IMR-90 (cell line): ENCODE measurements around the gene NRXN2. TPM values are rescaled to one million over a fixed set of nuclear protein-coding genes. Genes with fewer than 3 reads are reported as not detected.
A peak's percentile ranks its signal among the peaks of the same experiment; 100 is the strongest.

ENCODE experiments used
- ATAC-seq: fragments of 200-7000 bp; cut with Tn5 transposase; 2 replicates; pipeline ENCODE4 v1.9.1; 2020; ENCODE audit warnings: low read depth, mild to moderate bottlenecking, moderate library complexity
- BruUV-seq: library from RNA; stranded (reverse); fragments of 400-500 nt; replicated peaks from 2 replicates; lab custom pipeline; 2021; lab: Mats Ljungman, UMichigan
- CTCF ChIA-PET: fragments of 300-600 bp; formaldehyde crosslinking; extraction: SDS; loops from one replicate; lab custom pipeline; 2021; ENCODE audit warnings: antibody characterized with exemption; lab: Yijun Ruan, JAX
- POLR2A ChIA-PET: fragments of 300-600 bp; sonication (Branson Sonifier 250); formaldehyde crosslinking; loops from one replicate; lab custom pipeline; 2022; ENCODE audit warnings: antibody characterized with exemption; ENCODE audit not compliant: unreplicated experiment; lab: Charles Lee
- DNase-seq: peaks from one replicate; pipeline ENCODE4 v3.0.0; 2013
- H2AFZ ChIP-seq: replicated peaks from 2 replicates; pipeline ENCODE3; 2013; ENCODE audit warnings: low read length, mild to moderate bottlenecking; ENCODE audit not compliant: poor library complexity
- H2AK5ac ChIP-seq: 2 replicates; pipeline ENCODE4 v1.6.1; 2013; ENCODE audit warnings: low read depth, low read length, inconsistent platforms
- H2AK9ac ChIP-seq: replicated peaks from 2 replicates; pipeline ENCODE3; 2013; ENCODE audit warnings: mild to moderate bottlenecking, low read depth, low read length, moderate library complexity; ENCODE audit not compliant: poor library complexity
- H2BK120ac ChIP-seq: 2 replicates; pipeline ENCODE4 v1.6.1; 2013; ENCODE audit warnings: low read depth, low read length, inconsistent platforms
- H2BK15ac ChIP-seq: 3 replicates; pipeline ENCODE4 v1.6.1; 2013; ENCODE audit warnings: low read depth, low read length, inconsistent platforms
- H2BK20ac ChIP-seq: 2 replicates; pipeline ENCODE4 v1.6.1; 2013; ENCODE audit warnings: low read depth, mild to moderate bottlenecking, inconsistent platforms, low read length, moderate library complexity
- H2BK5ac ChIP-seq: 2 replicates; pipeline ENCODE4 v1.6.1; 2013; ENCODE audit warnings: mild to moderate bottlenecking, low read depth, low read length, inconsistent platforms; ENCODE audit not compliant: poor library complexity, severe bottlenecking
- H3K14ac ChIP-seq: replicated peaks from 2 replicates; pipeline ENCODE4 v1.6.1; 2013; ENCODE audit warnings: low read depth, low read length, inconsistent platforms
- H3K18ac ChIP-seq: 2 replicates; pipeline ENCODE4 v1.6.1; 2013; ENCODE audit warnings: low read depth, low read length, control low read depth
- H3K23ac ChIP-seq: 2 replicates; pipeline ENCODE4 v1.6.1; 2013; ENCODE audit warnings: low read depth, low read length, inconsistent platforms
- H3K27ac ChIP-seq: 2 replicates; pipeline ENCODE4 v1.5.1; 2013; ENCODE audit warnings: mild to moderate bottlenecking, control low read depth, low read length; ENCODE audit not compliant: insufficient read depth
- H3K27me3 ChIP-seq: 2 replicates; pipeline ENCODE4 v1.6.1; 2013; ENCODE audit warnings: low read length; ENCODE audit not compliant: control insufficient read depth, insufficient read depth
- H3K36me3 ChIP-seq: 2 replicates; pipeline ENCODE4 v1.6.1; 2013; ENCODE audit warnings: low read length, mixed read lengths; ENCODE audit not compliant: control insufficient read depth, insufficient read depth
- H3K4ac ChIP-seq: 2 replicates; pipeline ENCODE4 v1.6.1; 2013; ENCODE audit warnings: low read depth, low read length, inconsistent platforms
- H3K4me1 ChIP-seq: 2 replicates; pipeline ENCODE4 v1.6.1; 2013; ENCODE audit warnings: low read length, mixed read lengths; ENCODE audit not compliant: control insufficient read depth, insufficient read depth
- H3K4me2 ChIP-seq: 2 replicates; pipeline ENCODE4 v1.6.1; 2013; ENCODE audit warnings: low read depth, mild to moderate bottlenecking, control low read depth, low read length, moderate library complexity
- H3K4me3 ChIP-seq: 2 replicates; pipeline ENCODE4 v1.5.1; 2013; ENCODE audit warnings: low read depth, mild to moderate bottlenecking, control low read depth, low read length, moderate library complexity; ENCODE audit not compliant: insufficient read depth
- H3K56ac ChIP-seq: 2 replicates; pipeline ENCODE4 v1.6.1; 2013; ENCODE audit warnings: low read length, inconsistent platforms; ENCODE audit not compliant: insufficient read depth; ENCODE audit errors: extremely low read depth
- H3K79me1 ChIP-seq, 2 experiments: 2 replicates each; pipeline ENCODE4 v1.6.1; 2013; ENCODE audit warnings: low read length in 2 of 2, inconsistent platforms in 1 of 2, low read depth in 1 of 2
- H3K9ac ChIP-seq: 2 replicates; pipeline ENCODE4 v1.6.1; 2013; ENCODE audit warnings: low read depth, low read length, control low read depth
- H3K9me1 ChIP-seq: 2 replicates; pipeline ENCODE4 v1.6.1; 2013; ENCODE audit warnings: low read length, inconsistent platforms; ENCODE audit not compliant: insufficient read depth
- H3K9me3 ChIP-seq: 2 replicates; pipeline ENCODE4 v1.6.1; 2013; ENCODE audit warnings: low read length; ENCODE audit not compliant: control insufficient read depth, insufficient read depth
- H4K20me1 ChIP-seq: 2 replicates; pipeline ENCODE4 v1.6.1; 2013; ENCODE audit warnings: low read length, inconsistent platforms; ENCODE audit not compliant: insufficient read depth
- H4K5ac ChIP-seq: 2 replicates; pipeline ENCODE4 v1.6.1; 2013; ENCODE audit warnings: mild to moderate bottlenecking, low read depth, low read length, control low read depth
- H4K8ac ChIP-seq, 2 experiments: 2 replicates each; pipeline ENCODE4 v1.6.1; 2013; ENCODE audit warnings: low read depth in 2 of 2, low read length in 2 of 2, control low read depth in 1 of 2, inconsistent platforms in 1 of 2
- H4K91ac ChIP-seq: 2 replicates; pipeline ENCODE4 v1.6.1; 2013; ENCODE audit warnings: low read depth, low read length, inconsistent platforms; ENCODE audit not compliant: insufficient read depth
- BHLHE40 ChIP-seq: fragments of 150-350 bp; IDR thresholded peaks from 2 replicates; pipeline ENCODE4 v1.6.1; 2016; ENCODE audit warnings: mild to moderate bottlenecking, low read depth, low read length
- CEBPB ChIP-seq: IDR thresholded peaks from 2 replicates; pipeline ENCODE4 v1.6.1; 2012; ENCODE audit warnings: low read depth, low read length, improper control_type of control experiment
- CHD1 ChIP-seq: IDR thresholded peaks from 2 replicates; pipeline ENCODE4 v1.6.1; 2012; ENCODE audit warnings: low read depth, low read length, improper control_type of control experiment
- MAFK ChIP-seq: IDR thresholded peaks from 2 replicates; pipeline ENCODE4 v1.6.1; 2012; ENCODE audit warnings: low read depth, low read length, improper control_type of control experiment
- MAZ ChIP-seq: IDR thresholded peaks from 2 replicates; pipeline ENCODE4 v1.6.1; 2012; ENCODE audit warnings: low read depth, mild to moderate bottlenecking, low read length, improper control_type of control experiment, moderate library complexity, borderline replicate concordance
- MXI1 ChIP-seq: IDR thresholded peaks from 2 replicates; pipeline ENCODE4 v1.6.1; 2012; ENCODE audit warnings: low read depth, mild to moderate bottlenecking, low read length, moderate library complexity, borderline replicate concordance
- POLR2A ChIP-seq: IDR thresholded peaks from 2 replicates; pipeline ENCODE4 v1.6.1; 2012; ENCODE audit warnings: mild to moderate bottlenecking, low read depth, low read length
- RAD21 ChIP-seq: IDR thresholded peaks from 2 replicates; pipeline ENCODE4 v1.6.1; 2012; ENCODE audit warnings: low read length, improper control_type of control experiment
- RCOR1 ChIP-seq: IDR thresholded peaks from 2 replicates; pipeline ENCODE4 v1.6.1; 2012; ENCODE audit warnings: mild to moderate bottlenecking, low read length, improper control_type of control experiment; ENCODE audit not compliant: insufficient replicate concordance
- RFX5 ChIP-seq: IDR thresholded peaks from 2 replicates; pipeline ENCODE4 v1.8.0; 2012; ENCODE audit warnings: low read depth, mild to moderate bottlenecking, low read length, moderate library complexity
- SMC3 ChIP-seq: fragments of 150-350 bp; IDR thresholded peaks from 2 replicates; pipeline ENCODE4 v1.6.1; 2016; ENCODE audit warnings: low read depth, mild to moderate bottlenecking, antibody characterized with exemption, low read length, moderate library complexity
- USF2 ChIP-seq: fragments of 150-350 bp; IDR thresholded peaks from 2 replicates; pipeline ENCODE4 v1.6.1; 2017; ENCODE audit warnings: mild to moderate bottlenecking, antibody characterized with exemption, low read length, low read depth
- WGBS, 2 experiments: methylation state at CpG; one replicate each; pipeline versions ENCODE4 v1.1.5 to v1.1.7; 2013; ENCODE audit warnings: missing lambda C conversion rate in 2 of 2; ENCODE audit not compliant: insufficient read length in 1 of 2; ENCODE audit errors: extremely low coverage in 2 of 2; 5-methylcytosine and 5-hydroxymethylcytosine counted together
- dilution Hi-C: fragments of 300-500 bp; cut with HindIII; formaldehyde crosslinking; loops from one replicate; pipeline ENCODE4 v1.14.3; 2018; ENCODE audit warnings: low sequenced_read_pairs; ENCODE audit not compliant: unreplicated experiment
- in situ Hi-C: fragments of 300-500 bp; cut with MboI; formaldehyde crosslinking; loops from 3 replicates; pipeline ENCODE4 v1.14.3; 2019; ENCODE audit warnings: low sequenced_read_pairs, inconsistent platforms, mixed read lengths
- intact Hi-C: fragments of 100-400 bp; cut with micrococcal nuclease; formaldehyde crosslinking; loops from 2 replicates; pipeline ENCODE4 v1.10.0; 2022
- polyA plus RNA-seq, 3 experiments: library from polyadenylated mRNA; depleted of rRNA; stranded (reverse); fragments of >200 nt; gene quantifications; 2 replicates each; pipeline ENCODE4 v1.2.3, GENCODE V29; 2012; ENCODE audit warnings: low replicate concordance in 1 of 3
- total RNA-seq: library from RNA; depleted of rRNA; stranded (reverse); fragments of >200 nt; gene quantifications from 2 replicates; pipeline ENCODE4 v1.2.3, GENCODE V29; 2012
- TF ChIP-seq, protein P1 (sequence below): conservative IDR thresholded peaks from 2 replicates; pipeline ENCODE4 v1.5.1; 2012; ENCODE audit warnings: mild to moderate bottlenecking, low read depth, low read length, improper control_type of control experiment
- TF ChIP-seq, protein P2 (sequence below): fragments of 150-350 bp; IDR thresholded peaks from 2 replicates; pipeline ENCODE4 v1.6.1; 2016; ENCODE audit warnings: low read depth, mild to moderate bottlenecking, low read length, moderate library complexity, borderline replicate concordance

NRXN2 gene
- total and polyA plus RNA-seq, 2 of the 4 experiments (the other 2 are of a cell fraction): 0.18 to 0.22 TPM

DNA sequence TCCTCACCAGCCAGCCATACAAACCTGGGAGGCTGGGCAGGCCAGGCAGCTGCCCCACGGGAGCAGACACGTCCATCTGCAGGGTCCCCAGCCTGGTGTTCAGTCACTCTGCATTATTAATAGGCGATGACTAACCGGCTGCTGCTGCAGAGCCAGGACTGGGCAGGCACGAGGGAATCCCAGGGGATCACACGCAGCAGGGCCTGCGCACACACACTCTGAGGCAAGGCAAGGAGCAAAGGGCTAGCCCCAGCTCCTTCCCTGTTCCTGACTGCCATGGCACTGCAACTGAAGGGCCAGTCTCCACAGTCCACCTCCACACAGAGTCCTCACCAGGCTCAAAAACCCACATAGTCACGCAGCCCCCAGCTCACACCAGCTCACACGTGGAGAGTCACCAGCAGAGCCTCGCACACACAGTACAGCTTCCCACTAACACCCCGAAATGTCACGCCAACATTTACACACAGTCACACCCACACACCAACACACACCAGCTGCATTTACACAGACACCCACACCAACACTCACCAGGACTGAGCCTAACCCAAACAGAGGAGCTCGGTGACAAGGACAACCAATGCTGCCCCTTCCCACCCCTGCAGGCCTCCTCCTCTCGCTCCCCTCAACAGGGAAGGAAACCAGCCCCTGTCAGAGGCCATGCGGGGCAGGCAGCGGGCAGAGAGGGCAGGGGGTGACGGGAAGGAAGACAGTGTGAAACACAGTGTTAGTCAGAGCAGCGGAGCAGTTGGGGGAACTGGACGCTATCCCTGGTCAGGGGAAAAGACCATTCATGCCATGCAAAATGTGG, 47.3 kb downstream of the NRXN2 start:
- Histone ChIP-seq H3K4ac (no peak overlapping the region), H3K9me1 (peaks cover 4% of the 10 kb centered on the region; the same call in 1 of the 2 replicates), H3K79me1 (no peaks in the 10 kb centered on the region), H4K91ac (no peak overlapping the region), H2BK15ac (no peak overlapping the region), H2BK20ac (no peak overlapping the region), H2BK120ac (no peak overlapping the region), H2AFZ (peak overlapping the region; percentile 84), H3K23ac (no peak overlapping the region), H3K9ac (no peak overlapping the region), H3K18ac (no peak overlapping the region), H3K9me3 (peaks cover 5% of the 10 kb centered on the region; the same call in 1 of the 2 replicates), H2BK5ac (no peak overlapping the region), H4K8ac (no peak overlapping the region), H3K36me3 (no peaks in the 10 kb centered on the region), H3K56ac (no peak overlapping the region), H3K4me1 (peaks cover 8% of the 10 kb centered on the region), H3K27ac (no peak overlapping the region), H2AK9ac (peak overlapping the region; percentile 45), H3K14ac (no peak overlapping the region; the same call in 1 of the 2 replicates), H3K27me3 (peaks cover 70% of the 10 kb centered on the region), H3K4me2 (no peak overlapping the region), H3K4me3 (no peak overlapping the region), H4K5ac (no peak overlapping the region), H4K20me1 (no peaks in the 10 kb centered on the region), H2AK5ac (no peak overlapping the region)
- ChIA-PET CTCF (interaction anchor here (0.5 to 1.2 kb wide), 2 partner anchors 13 to 125 kb away, joined by 3 to 4 read pairs; no protein-coding TSS in a partner anchor), POLR2A (no interaction called here)
- 50% methylated on average over 9 of the region's 19 CpGs; no CpG with 5 or more reads in 1 of the 2 experiments for WGBS, 2 experiments
- ATAC-seq (peak; percentile 95), DNase-seq (peak; percentile 82)
- intact Hi-C loops: no loop called here
- in situ Hi-C loops: no loop called here
- no TSS peak for BruUV-seq
- dilution Hi-C loops: no loop called here
- no peak for TF ChIP-seq RCOR1
- TF ChIP-seq BHLHE40: peak; percentile 90
- TF ChIP-seq RFX5: no peak
- no peak for TF ChIP-seq POLR2A
- no peak for TF ChIP-seq MAZ
- no peak for TF ChIP-seq RAD21
- TF ChIP-seq SMC3: no peak
- TF ChIP-seq, protein P1, sequence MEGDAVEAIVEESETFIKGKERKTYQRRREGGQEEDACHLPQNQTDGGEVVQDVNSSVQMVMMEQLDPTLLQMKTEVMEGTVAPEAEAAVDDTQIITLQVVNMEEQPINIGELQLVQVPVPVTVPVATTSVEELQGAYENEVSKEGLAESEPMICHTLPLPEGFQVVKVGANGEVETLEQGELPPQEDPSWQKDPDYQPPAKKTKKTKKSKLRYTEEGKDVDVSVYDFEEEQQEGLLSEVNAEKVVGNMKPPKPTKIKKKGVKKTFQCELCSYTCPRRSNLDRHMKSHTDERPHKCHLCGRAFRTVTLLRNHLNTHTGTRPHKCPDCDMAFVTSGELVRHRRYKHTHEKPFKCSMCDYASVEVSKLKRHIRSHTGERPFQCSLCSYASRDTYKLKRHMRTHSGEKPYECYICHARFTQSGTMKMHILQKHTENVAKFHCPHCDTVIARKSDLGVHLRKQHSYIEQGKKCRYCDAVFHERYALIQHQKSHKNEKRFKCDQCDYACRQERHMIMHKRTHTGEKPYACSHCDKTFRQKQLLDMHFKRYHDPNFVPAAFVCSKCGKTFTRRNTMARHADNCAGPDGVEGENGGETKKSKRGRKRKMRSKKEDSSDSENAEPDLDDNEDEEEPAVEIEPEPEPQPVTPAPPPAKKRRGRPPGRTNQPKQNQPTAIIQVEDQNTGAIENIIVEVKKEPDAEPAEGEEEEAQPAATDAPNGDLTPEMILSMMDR: no peak
- TF ChIP-seq MXI1: peak; percentile 29; the same call in 1 of the 2 replicates
- no peak for TF ChIP-seq MAFK
- TF ChIP-seq CEBPB: no peak
- TF ChIP-seq, protein P2, sequence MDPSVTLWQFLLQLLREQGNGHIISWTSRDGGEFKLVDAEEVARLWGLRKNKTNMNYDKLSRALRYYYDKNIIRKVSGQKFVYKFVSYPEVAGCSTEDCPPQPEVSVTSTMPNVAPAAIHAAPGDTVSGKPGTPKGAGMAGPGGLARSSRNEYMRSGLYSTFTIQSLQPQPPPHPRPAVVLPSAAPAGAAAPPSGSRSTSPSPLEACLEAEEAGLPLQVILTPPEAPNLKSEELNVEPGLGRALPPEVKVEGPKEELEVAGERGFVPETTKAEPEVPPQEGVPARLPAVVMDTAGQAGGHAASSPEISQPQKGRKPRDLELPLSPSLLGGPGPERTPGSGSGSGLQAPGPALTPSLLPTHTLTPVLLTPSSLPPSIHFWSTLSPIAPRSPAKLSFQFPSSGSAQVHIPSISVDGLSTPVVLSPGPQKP: no peak
- TF ChIP-seq USF2: peak; percentile 22; the same call in 1 of the 2 replicates
- TF ChIP-seq CHD1: no peak
